ENCODE results near the gene RAPGEF1. TPM values are rescaled to one million over a fixed set of nuclear protein-coding genes. Genes with fewer than 3 reads are reported as not detected.

Gene RAPGEF1, protein sequence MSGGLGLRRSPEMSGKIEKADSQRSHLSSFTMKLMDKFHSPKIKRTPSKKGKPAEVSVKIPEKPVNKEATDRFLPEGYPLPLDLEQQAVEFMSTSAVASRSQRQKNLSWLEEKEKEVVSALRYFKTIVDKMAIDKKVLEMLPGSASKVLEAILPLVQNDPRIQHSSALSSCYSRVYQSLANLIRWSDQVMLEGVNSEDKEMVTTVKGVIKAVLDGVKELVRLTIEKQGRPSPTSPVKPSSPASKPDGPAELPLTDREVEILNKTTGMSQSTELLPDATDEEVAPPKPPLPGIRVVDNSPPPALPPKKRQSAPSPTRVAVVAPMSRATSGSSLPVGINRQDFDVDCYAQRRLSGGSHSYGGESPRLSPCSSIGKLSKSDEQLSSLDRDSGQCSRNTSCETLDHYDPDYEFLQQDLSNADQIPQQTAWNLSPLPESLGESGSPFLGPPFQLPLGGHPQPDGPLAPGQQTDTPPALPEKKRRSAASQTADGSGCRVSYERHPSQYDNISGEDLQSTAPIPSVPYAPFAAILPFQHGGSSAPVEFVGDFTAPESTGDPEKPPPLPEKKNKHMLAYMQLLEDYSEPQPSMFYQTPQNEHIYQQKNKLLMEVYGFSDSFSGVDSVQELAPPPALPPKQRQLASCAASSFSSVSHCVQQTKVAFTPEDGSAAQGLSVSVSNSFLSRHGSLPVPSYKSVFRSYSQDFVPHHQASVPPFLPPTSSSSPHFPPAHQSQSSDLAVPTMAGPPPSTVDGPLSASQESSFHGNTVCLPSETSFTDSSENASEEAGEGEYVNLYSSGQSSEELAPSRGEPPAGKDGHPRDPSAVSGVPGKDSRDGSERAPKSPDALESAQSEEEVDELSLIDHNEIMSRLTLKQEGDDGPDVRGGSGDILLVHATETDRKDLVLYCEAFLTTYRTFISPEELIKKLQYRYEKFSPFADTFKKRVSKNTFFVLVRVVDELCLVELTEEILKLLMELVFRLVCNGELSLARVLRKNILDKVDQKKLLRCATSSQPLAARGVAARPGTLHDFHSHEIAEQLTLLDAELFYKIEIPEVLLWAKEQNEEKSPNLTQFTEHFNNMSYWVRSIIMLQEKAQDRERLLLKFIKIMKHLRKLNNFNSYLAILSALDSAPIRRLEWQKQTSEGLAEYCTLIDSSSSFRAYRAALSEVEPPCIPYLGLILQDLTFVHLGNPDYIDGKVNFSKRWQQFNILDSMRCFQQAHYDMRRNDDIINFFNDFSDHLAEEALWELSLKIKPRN (N-terminal part only)
- total RNA-seq: 168 and 172 TPM in 2 replicates

DNA sequence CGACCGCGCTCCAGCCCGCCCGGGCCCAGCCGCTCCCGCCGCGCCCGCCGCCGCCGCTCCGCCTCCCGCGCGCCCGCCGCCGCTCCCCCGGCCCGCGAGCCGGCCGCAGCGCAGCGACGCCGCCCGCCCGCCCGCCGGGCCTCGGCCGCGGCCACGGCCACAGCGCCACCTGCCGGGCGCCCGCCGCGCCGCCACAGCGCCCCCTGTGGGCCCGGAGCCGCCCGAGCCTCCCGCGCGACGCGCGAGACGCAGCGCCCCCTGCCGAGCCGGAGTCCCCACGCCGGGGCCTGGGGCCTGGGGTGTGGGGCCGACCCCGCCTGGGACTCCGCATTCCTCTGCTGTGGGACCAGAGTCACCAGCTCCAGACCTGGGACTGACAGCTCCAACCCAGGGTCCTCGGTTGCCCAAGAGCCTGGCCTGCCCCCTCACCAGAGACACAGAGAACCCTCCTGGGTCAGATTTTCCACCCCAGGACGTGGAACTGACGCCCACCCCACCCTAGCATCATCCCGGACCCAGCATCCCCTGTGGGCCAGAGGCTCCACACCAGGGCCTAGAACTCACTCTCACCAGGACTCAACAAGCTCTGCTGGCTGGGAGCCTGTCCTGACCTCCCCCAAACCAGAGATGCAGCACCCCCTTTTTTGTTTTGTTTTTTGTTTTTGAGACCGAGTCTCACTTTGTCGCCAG is at the start of gene RAPGEF1:
Gene RAPGEF1, minus strand, starts transcription at position 118 of the 690 bp plus-strand sequence. CDS start 246 bp downstream, outside the sequence.
- DNase-seq (ENCODE audit: low spot score): peak; percentile 84
- Mint-ChIP-seq H3K9me3 (no peaks in the 10 kb centered on the region), H3K36me3 (ENCODE audit: low read depth) (peaks cover 16% of the 10 kb centered on the region), H3K27ac (peak within 1 kb of the TSS; percentile 85), H3K4me1 (ENCODE audit: low read depth) (peaks cover 62% of the 10 kb centered on the region), H3K4me3 (peak within 1 kb of the TSS; percentile 92), H3K27me3 (ENCODE audit: insufficient read depth) (no peaks in the 10 kb centered on the region)
- intact Hi-C loops (cut with micrococcal nuclease): loop anchor here (1.0 to 10.0 kb wide), 4 partner anchors 11 to 615 kb away; partner anchors contain the start of gene NUP214

GRCh38 chr9:131788851-131789250 is 49.0 kb upstream of the RAPGEF1 start:
- H3K36me3 Mint-ChIP-seq (ENCODE audit: low read depth): no peaks in the 10 kb centered on the region
- intact Hi-C loops (cut with micrococcal nuclease): no loop called here

GRCh38 chr9:131787838-131788237 is 48.0 kb upstream of the RAPGEF1 start:
- DNase-seq (ENCODE audit: low spot score): no peak
- no peaks in the 10 kb centered on the region for H3K9me3 Mint-ChIP-seq
- H3K4me3 Mint-ChIP-seq: no peak overlapping the region
- peaks cover 8% of the 10 kb centered on the region for H3K27me3 Mint-ChIP-seq (ENCODE audit: insufficient read depth)
- H3K4me1 Mint-ChIP-seq (ENCODE audit: low read depth): no peaks in the 10 kb centered on the region
- intact Hi-C loops (cut with micrococcal nuclease): no loop called here
- no peaks in the 10 kb centered on the region for H3K36me3 Mint-ChIP-seq (ENCODE audit: low read depth)
- H3K27ac Mint-ChIP-seq: no peak overlapping the region

More at GRCh38 chr9:131788851-131789250, 49.0 kb upstream of the RAPGEF1 start:
- no peak overlapping the region for H3K4me3 Mint-ChIP-seq
- no peaks in the 10 kb centered on the region for H3K9me3 Mint-ChIP-seq
- no peaks in the 10 kb centered on the region for H3K4me1 Mint-ChIP-seq (ENCODE audit: low read depth)
- DNase-seq (ENCODE audit: low spot score): no peak
- H3K27ac Mint-ChIP-seq: peak overlapping the region; percentile 85
- peaks cover 7% of the 10 kb centered on the region for H3K27me3 Mint-ChIP-seq (ENCODE audit: insufficient read depth)

DNA sequence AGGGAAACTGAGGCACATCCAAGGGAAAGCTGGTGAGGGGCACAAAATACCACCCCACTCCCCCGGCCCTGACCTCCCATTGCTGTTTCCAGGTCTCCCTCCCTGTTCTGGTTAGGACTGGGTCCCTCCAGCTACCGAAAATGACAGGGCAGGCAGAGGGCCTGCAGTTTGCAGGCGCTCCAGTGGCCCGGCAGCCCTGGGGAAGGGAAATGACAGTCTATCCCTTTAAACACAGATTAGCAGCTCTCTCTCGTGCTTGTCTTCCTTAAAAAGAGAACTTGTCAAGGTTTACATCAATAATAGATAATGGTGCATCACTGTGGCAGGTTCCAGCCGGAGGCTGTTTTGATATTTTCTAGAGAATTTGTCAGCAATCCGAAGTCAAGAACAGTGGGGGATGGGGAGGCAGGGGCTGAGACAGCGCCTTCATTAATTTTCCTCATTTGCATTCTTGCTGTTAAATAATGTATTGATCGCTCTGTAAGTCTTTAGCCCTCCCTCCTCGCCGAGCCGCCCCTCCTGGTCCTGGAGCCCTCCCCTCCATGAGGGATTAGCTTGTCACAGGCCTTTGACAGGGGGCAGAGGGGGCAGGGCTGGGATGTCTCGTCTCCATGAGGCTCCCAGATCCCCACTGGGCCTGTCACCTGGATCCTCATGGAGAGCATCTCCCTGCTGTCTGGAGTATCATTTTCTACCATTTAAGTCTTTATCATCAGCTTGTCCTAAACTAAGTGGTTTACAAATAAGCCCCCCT is 45.0 kb upstream of the RAPGEF1 start:
- Mint-ChIP-seq H3K27ac (no peak overlapping the region), H3K4me3 (no peak overlapping the region), H3K36me3 (ENCODE audit: low read depth) (no peaks in the 10 kb centered on the region), H3K27me3 (ENCODE audit: insufficient read depth) (peaks cover 19% of the 10 kb centered on the region), H3K9me3 (no peaks in the 10 kb centered on the region), H3K4me1 (ENCODE audit: low read depth) (peaks cover 10% of the 10 kb centered on the region)
- intact Hi-C loops (cut with micrococcal nuclease): no loop called here
- no peak for DNase-seq (ENCODE audit: low spot score)

GRCh38 chr9:131781069-131781468 is 41.2 kb upstream of the RAPGEF1 start:
- intact Hi-C loops (cut with micrococcal nuclease): no loop called here

GRCh38 chr9:131776473-131776872 is 36.6 kb upstream of the RAPGEF1 start:
- no peak overlapping the region for H3K27ac Mint-ChIP-seq
- peaks cover 10% of the 10 kb centered on the region for H3K4me1 Mint-ChIP-seq (ENCODE audit: low read depth)
- intact Hi-C loops (cut with micrococcal nuclease): no loop called here

More at GRCh38 chr9:131781069-131781468, 41.2 kb upstream of the RAPGEF1 start:
- no peak for DNase-seq (ENCODE audit: low spot score)
- H3K27me3 Mint-ChIP-seq (ENCODE audit: insufficient read depth): peaks cover 24% of the 10 kb centered on the region
- H3K4me3 Mint-ChIP-seq: no peak overlapping the region
- H3K4me1 Mint-ChIP-seq (ENCODE audit: low read depth): peaks cover 10% of the 10 kb centered on the region
- no peaks in the 10 kb centered on the region for H3K36me3 Mint-ChIP-seq (ENCODE audit: low read depth)
- H3K27ac Mint-ChIP-seq: no peak overlapping the region
- no peaks in the 10 kb centered on the region for H3K9me3 Mint-ChIP-seq

GRCh38 chr9:131776036-131776435 is 36.2 kb upstream of the RAPGEF1 start:
- intact Hi-C loops (cut with micrococcal nuclease): no loop called here
- peaks cover 10% of the 10 kb centered on the region for H3K27me3 Mint-ChIP-seq (ENCODE audit: insufficient read depth)
- DNase-seq (ENCODE audit: low spot score): no peak
- peaks cover 7% of the 10 kb centered on the region for H3K4me1 Mint-ChIP-seq (ENCODE audit: low read depth)
- H3K27ac Mint-ChIP-seq: no peak overlapping the region
- no peaks in the 10 kb centered on the region for H3K36me3 Mint-ChIP-seq (ENCODE audit: low read depth)
- no peak overlapping the region for H3K4me3 Mint-ChIP-seq
- no peaks in the 10 kb centered on the region for H3K9me3 Mint-ChIP-seq

More at GRCh38 chr9:131776473-131776872, 36.6 kb upstream of the RAPGEF1 start:
- DNase-seq (ENCODE audit: low spot score): peak; percentile 15
- Mint-ChIP-seq H3K27me3 (ENCODE audit: insufficient read depth) (peaks cover 8% of the 10 kb centered on the region), H3K4me3 (no peak overlapping the region), H3K36me3 (ENCODE audit: low read depth) (no peaks in the 10 kb centered on the region), H3K9me3 (no peaks in the 10 kb centered on the region)

DNA sequence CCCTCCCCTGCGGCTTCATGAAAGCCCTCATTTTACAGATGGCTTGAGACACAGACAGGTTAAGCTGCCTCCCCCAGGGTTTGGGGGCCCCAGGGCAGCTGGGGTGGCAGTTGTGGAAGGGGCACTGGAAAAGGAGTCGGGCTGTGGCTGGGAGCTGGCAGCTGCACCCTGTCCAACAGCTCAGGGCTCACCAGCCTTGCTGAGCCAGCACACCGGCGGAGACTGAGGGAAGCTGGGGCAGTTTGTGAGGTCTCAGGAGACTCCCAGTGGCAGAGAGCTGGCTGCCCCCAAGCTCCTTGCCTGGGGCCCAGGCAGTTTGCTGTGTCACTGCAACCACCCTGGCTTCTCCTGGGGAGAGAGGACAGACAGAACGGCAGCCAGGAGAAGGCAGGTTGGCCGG is 34.8 kb upstream of the RAPGEF1 start:
- intact Hi-C loops (cut with micrococcal nuclease): loop anchor here (1.0 kb wide), 1 partner anchor 25 kb away; no protein-coding TSS in a partner anchor
- no peaks in the 10 kb centered on the region for H3K36me3 Mint-ChIP-seq (ENCODE audit: low read depth)
- no peaks in the 10 kb centered on the region for H3K4me1 Mint-ChIP-seq (ENCODE audit: low read depth)
- DNase-seq (ENCODE audit: low spot score): no peak
- peaks cover 19% of the 10 kb centered on the region for H3K27me3 Mint-ChIP-seq (ENCODE audit: insufficient read depth)
- no peaks in the 10 kb centered on the region for H3K9me3 Mint-ChIP-seq
- no peak overlapping the region for H3K27ac Mint-ChIP-seq
- no peak overlapping the region for H3K4me3 Mint-ChIP-seq

DNA sequence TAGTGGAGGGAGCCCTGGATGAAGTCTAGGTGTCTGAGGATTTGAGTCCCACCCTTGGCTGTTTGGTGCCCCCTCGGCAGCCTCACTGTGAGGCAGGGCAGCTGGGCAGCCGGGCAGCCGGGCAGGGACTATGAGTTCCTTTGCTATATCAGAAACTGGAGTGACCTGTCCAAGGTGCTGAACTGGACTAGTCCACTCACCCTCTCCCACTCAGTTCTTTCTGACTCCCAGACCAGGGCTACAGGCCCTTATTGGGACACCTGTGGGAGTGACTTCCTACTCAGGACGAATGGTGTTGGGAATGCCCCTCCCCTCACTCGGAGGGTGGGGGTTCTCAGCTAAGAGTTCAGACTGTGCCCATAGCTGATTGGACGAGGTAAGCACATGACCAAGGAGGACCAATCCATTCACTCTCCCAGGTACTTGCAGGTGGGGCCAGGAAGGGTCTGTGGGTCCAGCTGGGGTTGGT is 34.1 kb upstream of the RAPGEF1 start:
- Mint-ChIP-seq H3K9me3 (no peaks in the 10 kb centered on the region), H3K27ac (no peak overlapping the region), H3K4me3 (no peak overlapping the region), H3K27me3 (ENCODE audit: insufficient read depth) (peaks cover 16% of the 10 kb centered on the region), H3K4me1 (ENCODE audit: low read depth) (no peaks in the 10 kb centered on the region), H3K36me3 (ENCODE audit: low read depth) (no peaks in the 10 kb centered on the region)
- intact Hi-C loops (cut with micrococcal nuclease): loop anchor here (1.0 kb wide), 1 partner anchor 25 kb away; no protein-coding TSS in a partner anchor
- DNase-seq (ENCODE audit: low spot score): peak; percentile 7

GRCh38 chr9:131772940-131773339 is 33.1 kb upstream of the RAPGEF1 start:
- Mint-ChIP-seq H3K4me3 (no peak overlapping the region), H3K27ac (no peak overlapping the region), H3K27me3 (ENCODE audit: insufficient read depth) (peaks cover 15% of the 10 kb centered on the region), H3K36me3 (ENCODE audit: low read depth) (no peaks in the 10 kb centered on the region), H3K4me1 (ENCODE audit: low read depth) (no peaks in the 10 kb centered on the region), H3K9me3 (no peaks in the 10 kb centered on the region)
- DNase-seq (ENCODE audit: low spot score): no peak
- intact Hi-C loops (cut with micrococcal nuclease): no loop called here

DNA sequence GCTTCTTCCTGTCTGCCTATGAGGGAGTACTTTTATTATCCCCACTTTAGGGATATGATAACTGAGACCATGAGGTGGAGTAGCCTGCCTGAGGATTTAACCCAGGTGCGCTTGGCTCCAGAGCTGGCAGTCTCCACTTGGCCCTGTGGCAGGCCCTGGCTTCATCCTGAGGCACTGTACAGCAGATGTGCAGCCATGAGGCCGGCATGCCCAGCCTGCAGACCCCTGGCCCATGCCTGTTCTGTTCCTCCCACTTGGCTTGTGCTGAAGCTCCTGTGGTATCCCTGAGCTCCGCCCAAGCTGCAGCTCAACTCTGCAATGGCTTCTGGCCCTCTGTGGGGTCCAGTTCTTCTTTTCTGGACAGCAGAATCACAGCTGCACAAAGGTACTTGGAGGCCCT is 31.8 kb upstream of the RAPGEF1 start:
- no peak overlapping the region for H3K4me3 Mint-ChIP-seq
- DNase-seq (ENCODE audit: low spot score): no peak
- H3K27ac Mint-ChIP-seq: no peak overlapping the region
- no peaks in the 10 kb centered on the region for H3K4me1 Mint-ChIP-seq (ENCODE audit: low read depth)
- no peaks in the 10 kb centered on the region for H3K36me3 Mint-ChIP-seq (ENCODE audit: low read depth)
- intact Hi-C loops (cut with micrococcal nuclease): no loop called here
- H3K27me3 Mint-ChIP-seq (ENCODE audit: insufficient read depth): peaks cover 15% of the 10 kb centered on the region
- H3K9me3 Mint-ChIP-seq: no peaks in the 10 kb centered on the region
